GM06990 (cell line): ENCODE results near the gene TEF.

Experiments
- DNase-seq: peaks from one replicate; pipeline ENCODE4 v3.0.0-alpha.2; 2011; ENCODE audit not compliant: insufficient read length; ENCODE audit errors: extremely low read depth
- H3K27me3 ChIP-seq: replicated peaks from 2 replicates; pipeline ENCODE4 v1.6.0; 2011; ENCODE audit warnings: low read length; ENCODE audit not compliant: control insufficient read depth, insufficient read depth
- H3K36me3 ChIP-seq: 2 replicates; pipeline ENCODE4 v1.5.1; 2011; ENCODE audit warnings: low read length; ENCODE audit not compliant: control insufficient read depth, insufficient read depth
- H3K4me3 ChIP-seq: replicated peaks from 2 replicates; pipeline ENCODE4 v1.5.1; 2011; ENCODE audit warnings: low read depth, mild to moderate bottlenecking, control low read depth, low read length
- TF ChIP-seq, protein P1 (sequence below): IDR thresholded peaks from 2 replicates; pipeline ENCODE4 v1.5.1; 2011; ENCODE audit warnings: low read length, control low read depth, mild to moderate bottlenecking, inconsistent platforms; ENCODE audit not compliant: insufficient read depth, poor library complexity, severe bottlenecking

The TEF gene

GRCh38 chr22:41407433-41407832 is 25.7 kb downstream of the TEF start:
- TF ChIP-seq, protein P1, sequence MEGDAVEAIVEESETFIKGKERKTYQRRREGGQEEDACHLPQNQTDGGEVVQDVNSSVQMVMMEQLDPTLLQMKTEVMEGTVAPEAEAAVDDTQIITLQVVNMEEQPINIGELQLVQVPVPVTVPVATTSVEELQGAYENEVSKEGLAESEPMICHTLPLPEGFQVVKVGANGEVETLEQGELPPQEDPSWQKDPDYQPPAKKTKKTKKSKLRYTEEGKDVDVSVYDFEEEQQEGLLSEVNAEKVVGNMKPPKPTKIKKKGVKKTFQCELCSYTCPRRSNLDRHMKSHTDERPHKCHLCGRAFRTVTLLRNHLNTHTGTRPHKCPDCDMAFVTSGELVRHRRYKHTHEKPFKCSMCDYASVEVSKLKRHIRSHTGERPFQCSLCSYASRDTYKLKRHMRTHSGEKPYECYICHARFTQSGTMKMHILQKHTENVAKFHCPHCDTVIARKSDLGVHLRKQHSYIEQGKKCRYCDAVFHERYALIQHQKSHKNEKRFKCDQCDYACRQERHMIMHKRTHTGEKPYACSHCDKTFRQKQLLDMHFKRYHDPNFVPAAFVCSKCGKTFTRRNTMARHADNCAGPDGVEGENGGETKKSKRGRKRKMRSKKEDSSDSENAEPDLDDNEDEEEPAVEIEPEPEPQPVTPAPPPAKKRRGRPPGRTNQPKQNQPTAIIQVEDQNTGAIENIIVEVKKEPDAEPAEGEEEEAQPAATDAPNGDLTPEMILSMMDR, result no peak
- no peaks in the 10 kb centered on the region for H3K27me3 ChIP-seq
- no peak for DNase-seq
- no peak overlapping the region for H3K4me3 ChIP-seq
- no peaks in the 10 kb centered on the region for H3K36me3 ChIP-seq

GRCh38 chr22:41408665-41409064 is 26.9 kb downstream of the TEF start:
- Histone ChIP-seq H3K27me3 (no peaks in the 10 kb centered on the region), H3K4me3 (no peak overlapping the region), H3K36me3 (no peaks in the 10 kb centered on the region)
- DNase-seq, result no peak
- TF ChIP-seq, protein P1, result no peak

DNA sequence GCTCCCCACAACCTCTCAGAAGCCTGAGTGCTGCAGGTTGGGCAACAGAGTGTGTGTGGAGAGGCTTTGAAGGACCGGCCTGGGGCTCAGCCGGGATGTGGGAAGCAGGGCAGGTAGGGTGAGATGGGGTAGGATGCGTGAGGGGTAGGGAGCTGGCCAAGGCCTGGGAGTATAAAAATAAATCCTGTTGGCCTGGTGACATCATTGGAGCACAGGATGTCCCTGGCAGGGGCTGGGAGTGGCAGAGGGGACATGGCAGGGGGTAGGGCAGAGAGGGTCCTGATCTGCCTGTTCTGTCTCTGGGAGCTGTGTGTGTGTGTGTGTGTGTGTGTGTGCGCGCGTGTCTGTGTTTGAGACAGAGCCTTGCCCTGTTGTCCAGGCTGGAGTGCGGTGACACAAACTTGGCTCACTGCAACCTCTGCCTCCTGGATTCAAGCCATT is 28.6 kb downstream of the TEF start:
- TF ChIP-seq, protein P1, result no peak
- Histone ChIP-seq H3K36me3 (no peaks in the 10 kb centered on the region), H3K27me3 (no peaks in the 10 kb centered on the region), H3K4me3 (no peak overlapping the region)
- no peak for DNase-seq

DNA sequence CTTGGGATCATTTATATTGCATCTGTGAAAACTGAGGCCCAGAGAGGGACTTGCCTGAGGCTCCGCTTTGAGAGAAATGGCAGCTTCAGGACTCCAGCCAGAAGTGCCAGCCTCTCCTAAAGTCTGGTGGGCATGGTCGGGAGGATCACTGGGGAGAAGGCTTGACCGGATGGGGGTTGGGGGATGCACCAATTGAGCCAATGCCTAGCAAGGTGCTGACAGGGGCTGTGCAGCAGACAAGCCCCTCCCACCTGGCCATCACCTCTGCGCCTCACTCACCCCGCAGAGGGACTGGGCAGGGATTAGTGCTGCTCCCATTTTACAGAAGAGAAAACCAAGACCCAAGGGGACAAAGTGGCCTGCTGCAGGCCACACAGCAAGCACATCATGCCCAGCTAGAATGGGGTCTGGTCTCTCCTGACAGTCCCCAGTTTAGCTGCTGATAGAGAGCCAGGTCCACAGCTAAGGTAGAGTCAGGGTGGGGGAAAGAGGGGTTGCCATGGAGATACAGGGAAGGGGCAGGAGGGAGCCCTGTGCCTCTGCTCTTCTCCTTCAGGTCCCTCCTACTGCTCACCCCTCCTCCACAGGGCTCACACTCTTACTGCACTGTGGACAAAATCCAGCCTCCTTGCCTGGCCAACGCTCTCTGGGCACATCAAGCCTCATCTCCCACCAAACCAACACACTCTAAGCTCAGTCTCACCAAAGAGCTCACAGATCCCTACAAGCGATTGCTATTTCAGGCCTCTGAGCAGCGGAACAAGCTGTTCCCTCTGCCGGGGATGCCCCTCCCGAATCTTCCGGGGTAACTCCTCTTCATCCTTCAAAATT is 29.5 kb downstream of the TEF start:
- H3K4me3 ChIP-seq, result no peak overlapping the region
- TF ChIP-seq, protein P1, result no peak
- no peaks in the 10 kb centered on the region; the same call in 1 of the 2 replicates for H3K36me3 ChIP-seq
- no peak for DNase-seq
- H3K27me3 ChIP-seq, result no peaks in the 10 kb centered on the region

- Histone ChIP-seq H3K27me3 (no peaks in the 10 kb centered on the region), H3K36me3 (no peaks in the 10 kb centered on the region; the same call in 1 of the 2 replicates), H3K4me3 (peak overlapping the region; percentile 77)
- TF ChIP-seq, protein P1, result no peak
- DNase-seq, result no peak
Measured at GRCh38 chr22:41415554-41415953, 33.8 kb downstream of the TEF start.
